Peyer's patch (tissue), 4 donors: ENCODE data around the gene IFIH1.

ENCODE experiments used
- CTCF ChIP-seq, 6 experiments: fragments of 450-650 bp in 4 of 6; fragments of 200-600 bp in 2 of 6; sonication (generic) in 1 of 6; IDR thresholded peaks; one replicate each; pipeline ENCODE4 v1.5.1; 2017 to 2019; ENCODE audit warnings: antibody characterized with exemption in 6 of 6, mild to moderate bottlenecking in 3 of 6, moderate library complexity in 1 of 6
- POLR2A ChIP-seq, 2 donors: fragments of 450-650 bp; IDR thresholded peaks; one replicate each; pipeline ENCODE4 v1.5.1; 2017; ENCODE audit warnings: antibody characterized with exemption in 2 of 2, mild to moderate bottlenecking in 2 of 2, moderate library complexity in 2 of 2

GRCh38 chr2:162312853-162313252 lies 5.6 kb downstream of the IFIH1 start:
- no peak for TF ChIP-seq CTCF (IDR thresholded peaks at IDR 0.05)
- TF ChIP-seq POLR2A (IDR thresholded peaks at IDR 0.05), result no peak
